Retinal pigment epithelial cell (primary cell): Measurements from ENCODE around the gene FTCD.
"Not testable (repeated sequence)": the region's sequence is repeated elsewhere in the genome, so short reads cannot be mapped to it uniquely, and the experiment has no call there.

Experiments
- DNase-seq: peaks from one replicate; pipeline ENCODE4 v3.0.0-alpha.2; 2010; ENCODE audit warnings: low read depth
- H3K4me3 ChIP-seq: 2 replicates; pipeline ENCODE4 v1.5.1; 2011; ENCODE audit warnings: mild to moderate bottlenecking, low read length, control low read depth, moderate library complexity
- CTCF ChIP-seq: conservative IDR thresholded peaks from 2 replicates; pipeline ENCODE4 v1.5.1; 2011; ENCODE audit warnings: low read depth, low read length, control low read depth, inconsistent platforms

The FTCD gene

GRCh38 chr21:46145159-46145839 is 10.1 kb downstream of the FTCD start:
- TF ChIP-seq CTCF: no peak
- H3K4me3 ChIP-seq: no peak overlapping the region
- DNase-seq: no peak

GRCh38 chr21:46144464-46145070 is 10.8 kb downstream of the FTCD start:
- DNase-seq: no peak
- no peak for TF ChIP-seq CTCF
- H3K4me3 ChIP-seq: no peak overlapping the region

GRCh38 chr21:46142582-46143473 is 12.6 kb downstream of the FTCD start:
- TF ChIP-seq CTCF: no peak
- H3K4me3 ChIP-seq: no peak overlapping the region
- no peak for DNase-seq

GRCh38 chr21:46141767-46142581 is 13.4 kb downstream of the FTCD start:
- no peak for DNase-seq
- H3K4me3 ChIP-seq: no peak overlapping the region
- TF ChIP-seq CTCF: no peak

- H3K4me3 ChIP-seq, DNase-seq: not testable (repeated sequence)
Observed at GRCh38 chr21:46140352-46141003, 14.9 kb downstream of the FTCD start.

- no peak overlapping the region for H3K4me3 ChIP-seq
- no peak for DNase-seq
- TF ChIP-seq CTCF: no peak
Observed at GRCh38 chr21:46139686-46140085, 15.7 kb downstream of the FTCD start.
